CD14-positive monocyte (primary cell): ENCODE measurements around the gene CHRNA4. TPM values are rescaled to one million over a fixed set of nuclear protein-coding genes. Genes with fewer than 3 reads are reported as not detected.
"Not testable (repeated sequence)": the region's sequence is repeated elsewhere in the genome, so short reads cannot be mapped to it uniquely, and the experiment has no call there.

Experiments used
- DNase-seq, 3 donors: peaks; one replicate each; pipeline ENCODE4 v3.0.0-alpha.2; 2011 to 2022
- H2AFZ ChIP-seq: 2 replicates; pipeline ENCODE4 v1.6.0; 2012; ENCODE audit warnings: mild to moderate bottlenecking, low read depth, low read length, inconsistent platforms; ENCODE audit not compliant: insufficient read depth, poor library complexity, severe bottlenecking
- H3K27ac ChIP-seq, 2 donors: 1 replicate in 1 of 2; 2 replicates in 1 of 2; pipeline ENCODE4 v1.5.1; 2012 to 2013; ENCODE audit warnings: low read length in 2 of 2, control low read depth in 1 of 2, inconsistent platforms in 1 of 2, low read depth in 1 of 2, mild to moderate bottlenecking in 1 of 2
- H3K27me3 ChIP-seq, 2 donors: one replicate each; pipeline versions ENCODE4 v1.6.0 to v1.6.1; 2011 to 2013; ENCODE audit warnings: low read length in 2 of 2; ENCODE audit not compliant: control insufficient read depth in 2 of 2, insufficient read depth in 2 of 2
- H3K36me3 ChIP-seq, 2 donors: replicated peaks in 1 of 2; 1 replicate in 1 of 2; 2 replicates in 1 of 2; pipeline versions ENCODE4 v1.5.1 to v1.6.1; 2012 to 2013; ENCODE audit warnings: low read length in 2 of 2, control low read depth in 1 of 2, inconsistent platforms in 1 of 2, mild to moderate bottlenecking in 1 of 2; ENCODE audit not compliant: insufficient read depth in 2 of 2, control insufficient read depth in 1 of 2
- H3K4me1 ChIP-seq, 2 donors: 1 replicate in 1 of 2; 2 replicates in 1 of 2; pipeline versions ENCODE4 v1.5.1 to v1.6.1; 2012 to 2013; ENCODE audit warnings: low read length in 2 of 2, control low read depth in 1 of 2, inconsistent platforms in 1 of 2, mild to moderate bottlenecking in 1 of 2, moderate library complexity in 1 of 2; ENCODE audit not compliant: insufficient read depth in 2 of 2, control insufficient read depth in 1 of 2
- H3K4me2 ChIP-seq: replicated peaks from 2 replicates; pipeline ENCODE3; 2012; ENCODE audit warnings: low read length, moderate library complexity, mild to moderate bottlenecking; ENCODE audit not compliant: poor library complexity, severe bottlenecking; ENCODE audit errors: extremely low read depth
- H3K4me3 ChIP-seq, 3 experiments: fragments of 200-600 bp in 1 of 3; sonication (generic) in 1 of 3; replicated peaks in 1 of 3; 1 replicate in 2 of 3; 2 replicates in 1 of 3; pipeline ENCODE4 v1.5.1; 2011 to 2013; ENCODE audit warnings: low read length in 3 of 3, mild to moderate bottlenecking in 3 of 3, control low read depth in 2 of 3, low read depth in 2 of 3, inconsistent platforms in 1 of 3, moderate library complexity in 1 of 3
- H3K79me2 ChIP-seq: 2 replicates; pipeline ENCODE4 v1.6.0; 2012; ENCODE audit warnings: mild to moderate bottlenecking, control low read depth, inconsistent platforms, low read length, moderate library complexity; ENCODE audit not compliant: insufficient read depth
- H3K9ac ChIP-seq: 2 replicates; pipeline ENCODE4 v1.6.0; 2017; ENCODE audit warnings: low read length, mild to moderate bottlenecking; ENCODE audit not compliant: insufficient read depth, poor library complexity, severe bottlenecking
- H3K9me3 ChIP-seq, 2 donors: replicated peaks in 1 of 2; 1 replicate in 1 of 2; 2 replicates in 1 of 2; pipeline versions ENCODE4 v1.5.1 to v1.6.1; 2012 to 2013; ENCODE audit warnings: low read length in 2 of 2, control low read depth in 1 of 2; ENCODE audit not compliant: control insufficient read depth in 1 of 2, insufficient read depth in 1 of 2
- H4K20me1 ChIP-seq: 2 replicates; pipeline ENCODE4 v1.6.0; 2012; ENCODE audit warnings: mild to moderate bottlenecking, low read length, control low read depth, moderate library complexity; ENCODE audit not compliant: insufficient read depth
- H3K27ac Mint-ChIP-seq, 7 donors: one replicate each; pipeline ENCODE4 v1.8.0; 2020; ENCODE audit warnings: mild to moderate bottlenecking in 7 of 7, mixed read lengths in 7 of 7, moderate library complexity in 6 of 7, inconsistent platforms in 2 of 7
- H3K27me3 Mint-ChIP-seq, 3 donors: one replicate each; pipeline ENCODE4 v1.8.0; 2021 to 2022; ENCODE audit warnings: low read depth in 3 of 3, mild to moderate bottlenecking in 3 of 3, mixed read lengths in 3 of 3, moderate library complexity in 3 of 3, inconsistent platforms in 1 of 3
- H3K36me3 Mint-ChIP-seq, 2 donors: one replicate each; pipeline ENCODE4 v1.8.0; 2020; ENCODE audit warnings: mixed read lengths in 2 of 2, inconsistent platforms in 1 of 2, mild to moderate bottlenecking in 1 of 2
- H3K4me1 Mint-ChIP-seq: one replicate; pipeline ENCODE4 v1.8.0; 2020; ENCODE audit warnings: mild to moderate bottlenecking, mixed read lengths
- H3K4me3 Mint-ChIP-seq, 2 donors: one replicate each; pipeline ENCODE4 v1.8.0; 2020; ENCODE audit warnings: mild to moderate bottlenecking in 2 of 2, mixed read lengths in 2 of 2, moderate library complexity in 1 of 2
- H3K9me3 Mint-ChIP-seq, 7 donors: one replicate each; pipeline ENCODE4 v1.8.0; 2020 to 2022; ENCODE audit warnings: mixed read lengths in 7 of 7, mild to moderate bottlenecking in 6 of 7, moderate library complexity in 6 of 7, inconsistent platforms in 2 of 7
- CTCF ChIP-seq: fragments of 200-600 bp; IDR thresholded peaks from one replicate; pipeline ENCODE4 v1.8.0; 2022; ENCODE audit warnings: antibody characterized with exemption, mild to moderate bottlenecking
- WGBS: methylation state at CpG from one replicate; pipeline ENCODE4 v1.1.5; 2013; ENCODE audit warnings: missing lambda C conversion rate; ENCODE audit not compliant: insufficient coverage; 5-methylcytosine and 5-hydroxymethylcytosine counted together
- intact Hi-C, 2 donors: fragments of 100-400 bp; cut with micrococcal nuclease; formaldehyde crosslinking; loops; one replicate each; pipeline versions ENCODE4 v1.15.0 to v1.15.1; 2023
- polyA plus RNA-seq, 3 donors: library from polyadenylated mRNA; depleted of rRNA in 1 of 3; unstranded in 2 of 3; stranded (reverse) in 1 of 3; fragments of 300-500 nt in 2 of 3; fragments of >200 nt in 1 of 3; fragmentation: Illumina TruSeq in 2 of 3; gene quantifications; 1 replicate in 2 of 3; 2 replicates in 1 of 3; pipeline ENCODE4 v1.2.3, GENCODE V29; 2012 to 2021

CHRNA4 gene
- polyA plus RNA-seq, 3 donors, result not detected

- H3K36me3 Mint-ChIP-seq, result no peaks in the 10 kb centered on the region
- Histone ChIP-seq H3K9ac (no peak overlapping the region), H3K9me3 (peaks cover 0 to 5% of the 10 kb centered on the region in 2 donors), H3K4me1 (no peaks in the 10 kb centered on the region), H3K79me2 (no peaks in the 10 kb centered on the region), H3K4me3 (no peak overlapping the region), H4K20me1 (no peaks in the 10 kb centered on the region), H3K27me3 (peaks cover 0 to 19% of the 10 kb centered on the region in 2 donors), H3K27ac (no peak overlapping the region), H2AFZ (no peak overlapping the region), H3K4me2 (no peak overlapping the region), H3K36me3 (no peaks in the 10 kb centered on the region)
- H3K27me3 Mint-ChIP-seq, result peaks cover 12 to 43% (median 23%) of the 10 kb centered on the region in 3 donors
- TF ChIP-seq CTCF, result no peak
- intact Hi-C loops, result loop anchor here in 1 of 2 donors (2.0 kb wide), 1 partner anchor 70 kb away; no protein-coding TSS in a partner anchor
- H3K27ac Mint-ChIP-seq, result no peak overlapping the region
- DNase-seq, result no peak
- no peaks in the 10 kb centered on the region for H3K4me1 Mint-ChIP-seq
- H3K9me3 Mint-ChIP-seq, result peaks cover 2 to 7% (median 4%) of the 10 kb centered on the region in 7 donors
- H3K4me3 Mint-ChIP-seq, result no peak overlapping the region
- 94% methylated on average over 15 of the region's 21 CpGs for WGBS
Measured at GRCh38 chr20:63380346-63380870, 19.3 kb upstream of the CHRNA4 start.

GRCh38 chr20:63379872-63380271, 18.7 kb upstream of the CHRNA4 start:
- 85% methylated on average over 3 of the region's 9 CpGs for WGBS
- not testable (repeated sequence) for H3K27ac Mint-ChIP-seq, H3K9me3 Mint-ChIP-seq, H3K27ac ChIP-seq, H3K79me2 ChIP-seq, H3K4me3 Mint-ChIP-seq, H3K4me3 ChIP-seq, H4K20me1 ChIP-seq, H3K4me1 Mint-ChIP-seq, H3K4me1 ChIP-seq, H3K4me2 ChIP-seq, H3K9me3 ChIP-seq, DNase-seq, H3K9ac ChIP-seq, H3K36me3 Mint-ChIP-seq, H2AFZ ChIP-seq, H3K36me3 ChIP-seq
- peaks cover 12 to 44% (median 22%) of the 10 kb centered on the region in 3 donors for H3K27me3 Mint-ChIP-seq
- intact Hi-C loops, result loop anchor here in 1 of 2 donors (2.0 kb wide), 1 partner anchor 69 kb away; no protein-coding TSS in a partner anchor
- peaks cover 0 to 19% of the 10 kb centered on the region in 2 donors for H3K27me3 ChIP-seq
